T-helper 17 cell (primary cell): ENCODE results near the gene DNAJC19. TPM values are rescaled to one million over a fixed set of nuclear protein-coding genes. Genes with fewer than 3 reads are reported as not detected.
"Not testable (repeated sequence)": the region's sequence is repeated elsewhere in the genome, so short reads cannot be mapped to it uniquely, and the experiment has no call there.

Source experiments
- ATAC-seq: fragments of 150-1000 bp; cut with Tn5 transposase; 2 replicates; pipeline ENCODE4 v1.10.0; 2021; ENCODE audit warnings: mild to moderate bottlenecking, moderate library complexity
- DNase-seq, 3 donors: peaks; one replicate each; pipeline versions ENCODE4 v3.0.0 to v3.0.0-alpha.2; 2020 to 2021
- H3K9me3 ChIP-seq: one replicate; pipeline ENCODE4 v1.7.0; 2013; ENCODE audit warnings: low read length, mild to moderate bottlenecking; ENCODE audit not compliant: control insufficient read depth, poor library complexity, severe bottlenecking
- H3K27ac Mint-ChIP-seq: one replicate; pipeline ENCODE4 v1.8.0; 2022; ENCODE audit warnings: mild to moderate bottlenecking, moderate library complexity, mixed read lengths
- H3K27me3 Mint-ChIP-seq: one replicate; pipeline ENCODE4 v1.8.0; 2022; ENCODE audit warnings: mixed read lengths
- H3K36me3 Mint-ChIP-seq: one replicate; pipeline ENCODE4 v1.8.0; 2022; ENCODE audit warnings: low read depth, mixed read lengths
- H3K4me1 Mint-ChIP-seq: one replicate; pipeline ENCODE4 v1.8.0; 2022; ENCODE audit warnings: mild to moderate bottlenecking, mixed read lengths
- H3K4me3 Mint-ChIP-seq: one replicate; pipeline ENCODE4 v1.8.0; 2022; ENCODE audit warnings: mild to moderate bottlenecking, moderate library complexity, mixed read lengths
- total RNA-seq, 4 donors: library from RNA in 2 of 4; stranded (reverse) in 2 of 4; gene quantifications; one replicate each; pipeline ENCODE4 v1.2.3 and lab custom pipeline; 2022 to 2026

The DNAJC19 gene
- total RNA-seq (10 to 100 TPM; 23.0 to 29.0 TPM), total RNA-seq (lab: John Stamatoyannopoulos, UW) (13.6 to 38.6 reads per million in 2 donors)

DNA sequence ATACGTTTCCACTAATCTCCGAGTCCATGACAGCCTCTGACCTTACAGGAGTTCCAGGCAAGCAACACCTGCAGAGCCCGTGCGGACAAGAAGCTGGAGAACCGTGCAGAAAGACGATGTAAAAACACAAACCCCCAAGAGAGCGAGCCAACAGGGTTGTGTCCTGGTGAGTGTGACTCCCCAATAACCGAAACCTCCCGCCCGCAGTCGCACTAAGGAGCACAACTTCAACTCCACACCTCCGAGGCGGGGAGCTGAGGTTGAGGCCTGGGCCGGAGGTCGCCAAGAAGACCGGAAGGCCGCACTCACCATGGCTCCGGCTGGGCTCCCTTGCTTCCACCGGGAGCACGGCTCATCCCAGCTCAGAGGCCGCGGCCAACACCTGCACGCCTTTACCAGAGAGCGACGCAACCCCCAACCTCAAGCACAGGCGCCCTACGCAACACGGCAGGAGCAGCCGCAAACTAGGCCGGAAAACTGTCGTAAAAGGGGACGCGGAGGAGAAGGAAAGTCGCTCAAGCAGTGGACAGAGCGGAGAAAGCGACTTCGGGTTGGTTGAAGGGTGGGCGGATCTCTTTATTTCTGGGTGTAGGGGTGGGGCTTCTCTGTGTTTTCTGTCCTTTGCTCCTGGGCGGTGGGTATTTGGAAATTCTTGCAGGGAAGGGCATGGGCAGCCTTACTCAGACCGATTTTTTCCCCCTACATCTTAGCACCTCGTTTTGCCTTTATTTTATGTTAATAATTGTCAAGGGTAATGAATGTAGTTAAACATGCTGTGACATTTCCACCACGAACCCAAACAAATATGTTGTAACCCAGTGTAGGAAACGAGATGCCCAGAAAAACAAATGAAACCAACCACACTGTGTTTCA lies at the start of gene DNAJC19:
DNAJC19 (minus strand) TSS at position 446 of the 873 bp plus-strand sequence; CDS start at position 312, 134 bp downstream.
- peak within 1 kb of the TSS; percentile 96 for H3K27ac Mint-ChIP-seq
- DNase-seq (peak; percentile 73 to 87 (median 79)), ATAC-seq (peak; percentile 97)
- peaks cover 22% of the 10 kb centered on the region for H3K4me1 Mint-ChIP-seq
- peak within 1 kb of the TSS; percentile 98 for H3K4me3 Mint-ChIP-seq
- no peaks in the 10 kb centered on the region for H3K9me3 ChIP-seq
- peaks cover 5% of the 10 kb centered on the region for H3K27me3 Mint-ChIP-seq
- peaks cover 6% of the 10 kb centered on the region for H3K36me3 Mint-ChIP-seq

DNA sequence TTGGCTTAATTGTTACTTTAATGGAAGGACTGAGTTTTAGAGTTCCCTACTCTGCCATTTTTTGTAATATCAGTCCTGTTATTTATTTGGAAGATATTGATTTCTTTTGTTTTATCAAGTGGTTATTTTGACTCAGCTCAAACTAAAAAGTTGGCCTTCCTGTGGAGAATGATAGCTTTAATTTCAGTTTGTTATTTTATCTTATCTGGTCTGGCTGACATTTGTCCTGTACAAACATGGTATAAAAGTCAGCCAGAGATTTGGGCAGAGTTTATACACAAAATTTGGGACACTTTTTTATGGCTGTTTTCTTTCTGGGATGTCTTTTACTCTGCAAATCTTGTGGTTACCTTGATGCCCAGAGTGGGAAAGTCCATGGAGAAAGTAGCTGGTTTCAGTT lies 41.4 kb upstream of the DNAJC19 start:
- no peaks in the 10 kb centered on the region for H3K4me1 Mint-ChIP-seq
- H3K4me3 Mint-ChIP-seq = no peak overlapping the region
- H3K27me3 Mint-ChIP-seq = no peaks in the 10 kb centered on the region
- H3K9me3 ChIP-seq = no peaks in the 10 kb centered on the region
- DNase-seq (no peak), ATAC-seq (no peak)
- H3K36me3 Mint-ChIP-seq = peaks cover 3% of the 10 kb centered on the region
- no peak overlapping the region for H3K27ac Mint-ChIP-seq

DNA sequence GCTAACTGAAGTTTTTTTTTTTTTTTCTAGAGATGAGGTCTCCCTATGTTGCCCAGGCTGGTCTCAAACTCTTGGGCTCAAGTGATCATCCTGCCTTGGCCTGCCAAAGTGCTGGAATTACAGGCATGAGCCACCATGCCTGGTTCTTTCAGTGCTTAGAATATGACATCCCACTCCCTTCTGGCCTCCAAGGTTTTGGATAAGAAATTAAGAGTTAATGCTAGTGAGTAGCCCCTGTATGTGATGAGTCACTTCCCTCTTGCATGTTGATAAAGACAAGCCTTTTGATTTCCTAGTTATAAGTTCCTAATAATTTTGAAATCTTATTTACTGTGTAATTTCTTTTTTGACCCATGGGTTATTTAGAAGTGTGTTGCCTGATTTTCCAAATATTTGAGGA lies 35.7 kb upstream of the DNAJC19 start:
- H3K4me3 Mint-ChIP-seq = no peak overlapping the region
- H3K36me3 Mint-ChIP-seq = no peaks in the 10 kb centered on the region
- ATAC-seq = no peak
- no peaks in the 10 kb centered on the region for H3K4me1 Mint-ChIP-seq
- no peaks in the 10 kb centered on the region for H3K27me3 Mint-ChIP-seq
- H3K9me3 ChIP-seq = no peaks in the 10 kb centered on the region
- H3K27ac Mint-ChIP-seq = no peak overlapping the region
- no peak for DNase-seq

DNA sequence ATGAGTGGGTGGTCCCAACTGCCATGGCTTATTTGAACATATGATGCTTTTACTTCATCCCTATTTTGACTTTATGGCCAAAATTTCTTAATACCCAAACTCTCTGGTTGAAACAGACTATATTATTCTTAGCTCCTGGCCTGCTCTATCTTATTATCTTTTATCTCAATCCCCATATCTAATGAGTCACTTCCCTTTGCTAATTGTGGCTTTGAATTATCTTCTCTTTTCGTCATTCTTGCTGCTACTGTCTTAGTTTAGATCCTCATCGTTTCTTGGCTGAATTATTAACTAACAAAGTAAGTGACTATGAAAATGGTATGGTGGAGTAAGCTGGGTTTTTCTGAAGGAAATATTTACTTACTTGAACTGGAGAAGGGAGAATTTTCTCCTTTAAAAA lies 28.2 kb upstream of the DNAJC19 start:
- DNase-seq (no peak), ATAC-seq (no peak)
- Mint-ChIP-seq H3K27me3 (peaks cover 15% of the 10 kb centered on the region), H3K4me1 (no peaks in the 10 kb centered on the region), H3K27ac (no peak overlapping the region), H3K36me3 (no peaks in the 10 kb centered on the region), H3K4me3 (no peak overlapping the region)
- no peaks in the 10 kb centered on the region for H3K9me3 ChIP-seq

DNA sequence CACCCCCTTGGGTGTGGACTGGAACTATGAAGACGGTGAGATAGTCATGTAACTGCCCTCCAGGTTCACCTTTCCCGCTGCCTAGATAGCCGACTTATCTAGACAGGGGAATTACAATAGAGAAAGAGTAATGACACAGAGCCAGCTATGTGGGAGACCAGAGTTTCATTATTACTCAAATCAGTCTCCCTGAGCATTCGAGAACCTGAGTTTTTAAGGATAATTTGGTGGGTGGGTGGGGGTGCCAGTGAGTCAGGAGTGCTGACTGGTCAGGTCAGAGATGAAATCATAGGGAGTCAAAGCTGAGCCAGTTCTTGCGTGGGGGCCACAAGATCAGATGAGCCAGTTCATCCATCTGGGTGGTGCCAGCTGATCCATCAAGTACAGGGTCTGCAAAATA lies 19.7 kb upstream of the DNAJC19 start:
- no peak for ATAC-seq
- Mint-ChIP-seq H3K4me3 (no peak overlapping the region), H3K36me3 (peaks cover 2% of the 10 kb centered on the region), H3K27me3 (peaks cover 10% of the 10 kb centered on the region), H3K4me1 (no peaks in the 10 kb centered on the region), H3K27ac (no peak overlapping the region)
- H3K9me3 ChIP-seq = no peaks in the 10 kb centered on the region
- no peak for DNase-seq

DNA sequence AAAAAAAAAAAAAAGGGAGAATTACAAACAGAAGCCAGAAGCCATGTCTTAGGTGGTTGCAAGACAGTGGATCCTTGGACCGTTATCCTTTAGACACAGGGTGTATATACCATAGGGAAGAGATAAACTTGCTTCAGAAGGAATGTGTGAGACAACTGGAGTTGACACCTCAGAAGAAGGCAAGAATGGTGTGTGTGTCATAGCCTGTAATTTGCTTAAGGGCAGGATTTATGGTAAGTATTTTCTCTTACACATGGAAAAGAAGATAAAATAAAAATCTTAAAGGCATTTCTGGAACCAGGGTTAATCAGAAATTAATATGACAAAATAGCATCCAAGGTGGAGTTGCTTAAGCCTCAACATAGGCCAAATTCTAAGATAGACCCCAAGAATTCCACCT lies 19.3 kb upstream of the DNAJC19 start:
- H3K4me3 Mint-ChIP-seq = no peak overlapping the region
- no peak for ATAC-seq
- peaks cover 8% of the 10 kb centered on the region for H3K27me3 Mint-ChIP-seq
- no peak for DNase-seq
- no peaks in the 10 kb centered on the region for H3K9me3 ChIP-seq
- no peaks in the 10 kb centered on the region for H3K4me1 Mint-ChIP-seq
- H3K27ac Mint-ChIP-seq = no peak overlapping the region
- H3K36me3 Mint-ChIP-seq = peaks cover 2% of the 10 kb centered on the region

DNA sequence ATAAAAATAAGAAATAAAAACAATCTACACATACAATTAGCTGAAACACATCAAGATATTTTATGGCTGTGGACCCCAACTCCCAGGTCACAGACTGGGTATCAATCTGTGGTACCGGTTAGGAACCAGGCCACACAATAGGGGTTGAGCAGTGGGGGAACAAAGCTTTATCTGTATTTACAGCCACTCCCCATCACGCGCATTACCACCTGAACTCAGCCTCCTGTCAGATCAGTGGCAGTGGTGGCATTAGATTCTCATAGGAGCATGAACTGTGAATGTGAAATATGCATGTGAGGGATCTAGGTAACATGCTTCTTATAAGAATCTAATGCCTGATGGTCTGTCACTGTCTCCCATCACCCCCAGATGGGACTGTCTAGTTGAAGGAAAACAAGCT lies 17.7 kb upstream of the DNAJC19 start:
- DNase-seq (no peak), ATAC-seq (no peak)
- Mint-ChIP-seq H3K4me1 (no peaks in the 10 kb centered on the region), H3K27me3 (peaks cover 8% of the 10 kb centered on the region), H3K4me3 (no peak overlapping the region), H3K36me3 (no peaks in the 10 kb centered on the region), H3K27ac (no peak overlapping the region)
- H3K9me3 ChIP-seq = peaks cover 4% of the 10 kb centered on the region

DNA sequence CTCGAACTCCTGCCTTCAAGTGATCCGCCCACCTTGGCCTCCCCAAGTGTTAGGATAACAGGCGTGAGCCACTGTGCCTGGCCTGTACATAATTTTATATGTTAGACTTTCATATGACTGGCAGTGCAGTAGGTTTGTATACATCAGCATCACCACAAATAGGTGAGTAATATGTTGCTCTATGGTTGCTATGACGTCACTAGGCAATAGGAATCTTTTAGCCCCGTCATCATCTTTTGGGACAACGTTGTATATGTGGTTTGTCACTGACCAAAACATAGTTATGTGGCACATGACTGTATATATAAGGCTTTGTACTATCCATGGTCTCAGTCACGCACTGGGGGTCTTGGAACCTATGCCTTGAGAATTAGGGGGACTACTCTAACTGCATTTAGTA lies 17.0 kb upstream of the DNAJC19 start:
- Mint-ChIP-seq H3K27ac (no peak overlapping the region), H3K4me1 (no peaks in the 10 kb centered on the region), H3K4me3 (no peak overlapping the region), H3K27me3 (peaks cover 8% of the 10 kb centered on the region), H3K36me3 (no peaks in the 10 kb centered on the region)
- ATAC-seq (no peak), DNase-seq (no peak)
- H3K9me3 ChIP-seq = peaks cover 4% of the 10 kb centered on the region

DNA sequence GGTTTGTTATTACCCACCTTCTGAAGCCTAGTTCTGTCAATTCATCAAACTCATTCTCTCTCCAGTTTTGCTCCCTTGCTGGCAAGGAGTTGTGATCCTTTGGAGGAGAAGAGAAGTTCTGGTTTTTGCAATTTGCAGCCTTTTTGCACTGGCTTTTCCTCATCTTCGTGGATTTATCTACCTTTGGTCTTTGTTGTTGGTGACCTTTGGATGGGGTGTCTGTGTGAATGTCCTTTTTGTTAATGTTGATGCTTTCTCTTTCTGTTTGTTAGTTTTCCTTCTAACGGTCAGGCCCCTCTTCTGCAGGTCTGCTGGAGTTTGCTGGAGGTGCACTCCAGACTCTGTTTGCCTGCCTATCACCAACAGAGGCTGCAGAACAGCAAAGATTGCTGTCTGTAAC lies 13.9 kb upstream of the DNAJC19 start:
- H3K4me1 Mint-ChIP-seq, H3K27ac Mint-ChIP-seq, H3K4me3 Mint-ChIP-seq, DNase-seq, H3K9me3 ChIP-seq, H3K36me3 Mint-ChIP-seq, H3K27me3 Mint-ChIP-seq, ATAC-seq: not testable (repeated sequence)

DNA sequence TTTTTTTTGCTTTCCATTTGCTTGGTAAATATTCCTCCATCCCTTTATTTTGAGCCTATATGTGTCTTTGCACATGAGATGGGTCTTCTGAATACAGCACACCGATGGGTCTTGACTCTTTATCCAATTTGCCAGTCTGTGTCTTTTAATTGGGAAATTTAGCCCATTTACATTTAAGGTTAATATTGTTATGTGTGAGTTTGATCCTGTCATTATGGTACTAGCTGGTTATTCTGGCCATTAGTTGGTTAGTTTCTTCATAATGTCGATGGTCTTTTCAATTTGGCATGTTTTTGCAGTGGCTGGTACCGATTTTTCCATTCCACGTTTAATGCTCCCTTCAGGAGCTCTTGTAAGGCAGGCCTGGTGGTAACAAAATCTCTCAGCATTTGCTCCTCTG lies 12.8 kb upstream of the DNAJC19 start:
- H3K27me3 Mint-ChIP-seq, DNase-seq, H3K36me3 Mint-ChIP-seq, H3K4me3 Mint-ChIP-seq, H3K9me3 ChIP-seq, H3K4me1 Mint-ChIP-seq, ATAC-seq, H3K27ac Mint-ChIP-seq: not testable (repeated sequence)

DNA sequence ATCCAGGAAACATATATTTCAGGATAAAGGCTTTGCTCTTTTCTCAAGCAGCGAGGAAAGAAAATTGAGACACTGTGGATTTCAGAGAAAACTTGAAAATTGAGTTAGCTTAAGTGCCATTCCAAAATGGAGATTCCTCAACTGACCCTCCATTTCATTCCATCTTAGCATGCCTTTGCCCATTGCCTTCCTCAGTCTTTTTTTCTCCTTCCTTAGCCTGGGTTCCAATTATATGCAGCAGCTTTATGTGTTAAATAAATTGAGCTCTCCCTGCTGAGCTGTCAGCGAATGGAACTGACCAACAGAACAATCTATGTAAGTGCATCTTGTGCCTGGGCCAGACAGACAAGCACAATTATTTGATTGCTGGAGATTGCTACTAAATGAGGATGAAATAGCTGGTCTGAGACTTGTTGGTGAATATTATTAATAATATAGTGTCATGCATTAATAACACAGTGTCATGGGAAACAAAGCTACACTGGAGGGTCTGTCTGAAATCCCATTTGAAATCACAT lies 6.9 kb upstream of the DNAJC19 start:
- Mint-ChIP-seq H3K27ac (no peak overlapping the region), H3K4me3 (no peak overlapping the region), H3K4me1 (peaks cover 4% of the 10 kb centered on the region), H3K27me3 (peaks cover 11% of the 10 kb centered on the region), H3K36me3 (peaks cover 12% of the 10 kb centered on the region)
- ATAC-seq (no peak), DNase-seq (no peak)
- H3K9me3 ChIP-seq = no peaks in the 10 kb centered on the region

DNA sequence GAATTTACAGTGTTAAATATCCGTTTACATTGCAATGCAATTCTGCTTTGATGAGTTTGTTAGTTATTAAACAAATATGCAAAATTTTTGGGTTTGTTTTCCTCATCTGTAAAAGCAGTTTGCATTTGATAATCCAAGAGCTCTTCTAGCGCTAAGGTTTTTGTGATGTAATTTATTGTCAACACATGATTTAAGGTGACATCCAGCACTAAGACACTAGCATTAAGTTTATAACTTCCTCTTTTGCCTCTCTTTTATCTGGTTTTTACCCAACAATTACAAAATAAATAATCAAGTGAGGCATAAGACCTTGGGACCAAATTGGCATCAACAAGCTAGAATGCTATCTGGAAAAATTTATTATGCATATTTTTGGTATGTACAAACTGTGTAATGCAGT lies 969 bp upstream of the DNAJC19 start:
- peaks cover 10% of the 10 kb centered on the region for H3K36me3 Mint-ChIP-seq
- H3K27ac Mint-ChIP-seq = peak overlapping the region; percentile 96

DNA sequence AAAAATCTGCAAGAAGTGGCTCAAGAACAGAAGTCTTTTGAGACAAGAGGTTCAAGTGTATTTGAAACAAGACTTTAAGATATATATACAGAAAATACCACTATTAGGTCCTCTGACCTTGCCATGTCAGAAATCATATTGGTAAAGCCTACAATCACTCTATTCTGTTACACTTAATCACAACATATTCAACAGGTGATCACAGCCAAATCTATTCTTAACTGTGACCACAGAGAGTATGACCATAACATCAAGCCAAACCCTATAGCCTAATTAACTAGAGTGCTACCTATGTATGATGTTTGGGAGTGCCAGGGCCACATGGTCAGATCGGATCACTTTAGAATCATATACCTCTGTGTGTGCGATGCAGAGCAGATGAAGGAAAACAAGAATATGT lies 2.2 kb downstream of the DNAJC19 start:
- H3K9me3 ChIP-seq = no peaks in the 10 kb centered on the region
- H3K36me3 Mint-ChIP-seq = no peaks in the 10 kb centered on the region
- no peak overlapping the region for H3K4me3 Mint-ChIP-seq
- DNase-seq = no peak
- peaks cover 23% of the 10 kb centered on the region for H3K4me1 Mint-ChIP-seq
- H3K27me3 Mint-ChIP-seq = no peaks in the 10 kb centered on the region
- no peak for ATAC-seq
- H3K27ac Mint-ChIP-seq = peak overlapping the region; percentile 96

More for the DNA sequence above, 969 bp upstream of the DNAJC19 start:
- H3K4me1 Mint-ChIP-seq = peaks cover 19% of the 10 kb centered on the region
- ATAC-seq (no peak), DNase-seq (no peak)
- peak overlapping the region; percentile 98 for H3K4me3 Mint-ChIP-seq
- H3K27me3 Mint-ChIP-seq = peaks cover 5% of the 10 kb centered on the region
- H3K9me3 ChIP-seq = no peaks in the 10 kb centered on the region

DNA sequence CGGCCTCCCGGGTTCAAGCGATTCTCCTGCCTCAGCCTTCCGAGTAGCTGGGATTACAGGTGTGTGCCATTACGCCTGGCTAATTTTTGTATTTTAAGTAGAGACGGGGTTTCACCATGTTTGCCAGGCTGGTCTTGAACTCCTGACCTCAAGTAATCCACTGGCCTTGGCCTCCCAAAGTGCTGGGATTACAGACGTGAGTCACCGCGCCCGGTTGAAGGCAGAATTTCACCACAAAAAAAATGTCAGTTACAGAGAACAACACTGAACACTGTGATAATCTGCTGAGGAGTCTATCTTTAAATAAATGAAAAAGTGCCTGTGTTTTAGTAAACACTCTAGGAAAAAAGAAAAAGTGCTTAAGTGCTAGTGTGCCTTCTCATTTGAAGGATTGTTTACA lies 3.2 kb downstream of the DNAJC19 start:
- not testable (repeated sequence) for DNase-seq, H3K36me3 Mint-ChIP-seq, H3K4me3 Mint-ChIP-seq, H3K9me3 ChIP-seq, ATAC-seq, H3K27me3 Mint-ChIP-seq
- Mint-ChIP-seq H3K27ac (peak overlapping the region; percentile 96), H3K4me1 (peaks cover 22% of the 10 kb centered on the region)
